Measurements from ENCODE around the gene CDH15. TPM values are rescaled to one million over a fixed set of nuclear protein-coding genes. Genes with fewer than 3 reads are reported as not detected.

CDH15 gene
- total and polyA plus RNA-seq, 2 of the 13 experiments (the other 11 are each of a cell fraction or from before 2014, with no cell fraction given), result 0.74 to 2.2 TPM

DNA sequence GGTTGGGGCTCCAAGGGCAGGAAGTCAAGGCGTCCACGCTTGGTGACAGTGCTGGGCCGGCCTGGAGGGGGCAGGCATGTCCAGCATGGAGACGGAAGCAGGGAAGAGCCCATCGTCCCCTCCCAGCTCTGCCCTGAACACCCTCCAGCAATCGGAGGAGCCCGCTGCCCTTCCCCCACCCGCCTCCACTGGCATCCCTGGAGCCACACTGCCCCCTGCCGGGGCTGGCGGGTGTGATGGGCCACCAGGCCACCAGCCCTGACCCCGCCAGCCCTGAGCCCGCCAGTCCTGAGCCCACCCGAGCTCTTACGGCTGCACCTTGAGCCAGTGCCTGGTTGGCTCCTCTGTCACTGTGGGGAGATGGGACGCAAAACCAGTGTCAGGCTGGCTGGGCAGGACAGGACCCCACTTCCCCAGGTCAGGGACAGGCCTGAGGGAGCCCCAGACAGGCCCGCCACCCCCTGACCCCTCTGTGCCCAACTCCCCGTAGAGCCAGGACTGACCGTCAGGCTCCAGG lies 4.1 kb upstream of the CDH15 start (continued):
- TF ChIP-seq ARNT2 (CRISPR knock-in tag; IDR thresholded peaks at IDR 0.05; ENCODE audit: low read depth) (peak; percentile 53; the same call in 1 of the 2 replicates), SOX13 (IDR thresholded peaks at IDR 0.05) (no peak), SOX13 (CRISPR knock-in tag; conservative IDR thresholded peaks at IDR 0.05 in 1 of 2, IDR thresholded peaks at IDR 0.05 in 1 of 2) (peak in 1 of 2 experiments; percentile 66; a peak in 2 of 4 replicates), ZNF781 (CRISPR knock-in tag; IDR thresholded peaks at IDR 0.05; ENCODE audit: borderline replicate concordance, not compliant biosample characterization) (peak; percentile 42), ETV5 (CRISPR knock-in tag; IDR thresholded peaks at IDR 0.05; ENCODE audit: borderline replicate concordance) (peak; percentile 83), TAF1 (CRISPR knock-in tag; IDR thresholded peaks at IDR 0.05) (0 out of 2 replicates have a peak, but pooled peaks have one; percentile 24), PHB2 (IDR thresholded peaks at IDR 0.05; ENCODE audit: partially characterized antibody) (no peak), SOX6 (IDR thresholded peaks at IDR 0.05) (no peak), SOX6 (CRISPR knock-in tag; IDR thresholded peaks at IDR 0.05) (peak; percentile 84), HOXA5 (CRISPR knock-in tag; IDR thresholded peaks at IDR 0.05) (no peak; the same call in 1 of the 2 replicates), FOXC1 (CRISPR knock-in tag; IDR thresholded peaks at IDR 0.05; ENCODE audit: borderline replicate concordance) (peak; percentile 87), ZNF646 (CRISPR knock-in tag; IDR thresholded peaks at IDR 0.05) (no peak), SIX4 (CRISPR knock-in tag; IDR thresholded peaks at IDR 0.05) (0 out of 2 replicates have a peak, but pooled peaks have one; percentile 23), SPEN (CRISPR knock-in tag; IDR thresholded peaks at IDR 0.05; ENCODE audit: low read depth) (peak; percentile 91), ZNF180 (CRISPR knock-in tag; IDR thresholded peaks at IDR 0.05; ENCODE audit: borderline replicate concordance, low read depth) (no peak), CHD4 (IDR thresholded peaks at IDR 0.05; ENCODE audit: borderline replicate concordance, low read length) (no peak), SP4 (CRISPR knock-in tag; IDR thresholded peaks at IDR 0.05) (peak; percentile 81)
- TF ChIP-seq, protein P1, sequence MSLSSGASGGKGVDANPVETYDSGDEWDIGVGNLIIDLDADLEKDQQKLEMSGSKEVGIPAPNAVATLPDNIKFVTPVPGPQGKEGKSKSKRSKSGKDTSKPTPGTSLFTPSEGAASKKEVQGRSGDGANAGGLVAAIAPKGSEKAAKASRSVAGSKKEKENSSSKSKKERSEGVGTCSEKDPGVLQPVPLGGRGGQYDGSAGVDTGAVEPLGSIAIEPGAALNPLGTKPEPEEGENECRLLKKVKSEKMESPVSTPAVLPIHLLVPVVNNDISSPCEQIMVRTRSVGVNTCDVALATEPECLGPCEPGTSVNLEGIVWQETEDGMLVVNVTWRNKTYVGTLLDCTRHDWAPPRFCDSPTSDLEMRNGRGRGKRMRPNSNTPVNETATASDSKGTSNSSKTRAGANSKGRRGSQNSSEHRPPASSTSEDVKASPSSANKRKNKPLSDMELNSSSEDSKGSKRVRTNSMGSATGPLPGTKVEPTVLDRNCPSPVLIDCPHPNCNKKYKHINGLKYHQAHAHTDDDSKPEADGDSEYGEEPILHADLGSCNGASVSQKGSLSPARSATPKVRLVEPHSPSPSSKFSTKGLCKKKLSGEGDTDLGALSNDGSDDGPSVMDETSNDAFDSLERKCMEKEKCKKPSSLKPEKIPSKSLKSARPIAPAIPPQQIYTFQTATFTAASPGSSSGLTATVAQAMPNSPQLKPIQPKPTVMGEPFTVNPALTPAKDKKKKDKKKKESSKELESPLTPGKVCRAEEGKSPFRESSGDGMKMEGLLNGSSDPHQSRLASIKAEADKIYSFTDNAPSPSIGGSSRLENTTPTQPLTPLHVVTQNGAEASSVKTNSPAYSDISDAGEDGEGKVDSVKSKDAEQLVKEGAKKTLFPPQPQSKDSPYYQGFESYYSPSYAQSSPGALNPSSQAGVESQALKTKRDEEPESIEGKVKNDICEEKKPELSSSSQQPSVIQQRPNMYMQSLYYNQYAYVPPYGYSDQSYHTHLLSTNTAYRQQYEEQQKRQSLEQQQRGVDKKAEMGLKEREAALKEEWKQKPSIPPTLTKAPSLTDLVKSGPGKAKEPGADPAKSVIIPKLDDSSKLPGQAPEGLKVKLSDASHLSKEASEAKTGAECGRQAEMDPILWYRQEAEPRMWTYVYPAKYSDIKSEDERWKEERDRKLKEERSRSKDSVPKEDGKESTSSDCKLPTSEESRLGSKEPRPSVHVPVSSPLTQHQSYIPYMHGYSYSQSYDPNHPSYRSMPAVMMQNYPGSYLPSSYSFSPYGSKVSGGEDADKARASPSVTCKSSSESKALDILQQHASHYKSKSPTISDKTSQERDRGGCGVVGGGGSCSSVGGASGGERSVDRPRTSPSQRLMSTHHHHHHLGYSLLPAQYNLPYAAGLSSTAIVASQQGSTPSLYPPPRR (CRISPR knock-in tag; IDR thresholded peaks at IDR 0.05; ENCODE audit: borderline replicate concordance), result peak; percentile 64; the same call in 1 of the 2 replicates
